HCT116 (cell line): Measurements from ENCODE around the gene PDF. TPM values are rescaled to one million over a fixed set of nuclear protein-coding genes. Genes with fewer than 3 reads are reported as not detected.
"Not testable (repeated sequence)": the region's sequence is repeated elsewhere in the genome, so short reads cannot be mapped to it uniquely, and the experiment has no call there.

ENCODE experiments used
- ATAC-seq: fragments of 200-7000 bp; cut with Tn5 transposase; 2 replicates; pipeline ENCODE4 v1.9.1; 2020; ENCODE audit warnings: mild to moderate bottlenecking, moderate library complexity
- BruUV-seq: library from RNA; stranded (reverse); fragments of 400-500 nt; replicated peaks from 2 replicates; lab custom pipeline; 2021; lab: Mats Ljungman, UMichigan
- CTCF ChIA-PET: fragments of 300-600 bp; sonication (Branson Sonifier 250); formaldehyde crosslinking; loops from one replicate; lab custom pipeline; 2021; ENCODE audit warnings: antibody characterized with exemption; lab: Charles Lee
- POLR2A ChIA-PET: fragments of 300-600, 350-600 bp; sonication (Branson Sonifier 250); formaldehyde crosslinking; loops from one replicate; lab custom pipeline; 2021; ENCODE audit warnings: antibody characterized with exemption; lab: Charles Lee
- RAD21 ChIA-PET, 2 experiments: fragments of 300-600 bp; sonication (Branson Sonifier 250); formaldehyde crosslinking; loops; one replicate each; lab custom pipeline; 2023; ENCODE audit warnings: low total read pairs in 2 of 2; ENCODE audit not compliant: uncharacterized antibody in 2 of 2, unreplicated experiment in 2 of 2, low non-redundant PET in 1 of 2; lab: Charles Lee
- DNase-seq: peaks from one replicate; pipeline ENCODE4 v3.0.0-alpha.2; 2010; ENCODE audit warnings: low read depth, low spot score
- H2AFZ ChIP-seq: fragments of 200-600 bp; shearing (Covaris generic), sonication (generic); 2 replicates; pipeline ENCODE4 v1.6.1; 2017; ENCODE audit warnings: low read depth, mixed run types, mixed read lengths, antibody characterized with exemption, low read length; ENCODE audit not compliant: poor library complexity, severe bottlenecking
- H3K27ac ChIP-seq: 2 replicates; pipeline ENCODE4 v1.5.1; 2012; ENCODE audit warnings: low read depth, low read length
- H3K27me3 ChIP-seq: fragments of 200-600 bp; sonication (generic); 2 replicates; pipeline ENCODE4 v1.6.1; 2016; ENCODE audit warnings: mixed run types, low read length, mixed read lengths; ENCODE audit not compliant: insufficient read depth
- H3K36me3 ChIP-seq, 2 experiments: fragments of 200-500 bp in 1 of 2; fragments of 200-600 bp in 1 of 2; sonication (Bioruptor generic) in 1 of 2; sonication (generic) in 1 of 2; 2 replicates each; pipeline versions ENCODE4 v1.5.1 to v1.6.1; 2014 to 2016; ENCODE audit warnings: low read length in 2 of 2, inconsistent platforms in 1 of 2, mixed read lengths in 1 of 2, mixed run types in 1 of 2; ENCODE audit not compliant: insufficient read depth in 2 of 2, control insufficient read depth in 1 of 2
- H3K4me1 ChIP-seq, 2 experiments: fragments of 200-600 bp in 1 of 2; sonication (generic) in 1 of 2; 2 replicates each; pipeline versions ENCODE4 v1.5.1 to v1.6.1; 2012 to 2017; ENCODE audit warnings: low read length in 2 of 2, inconsistent platforms in 1 of 2, mild to moderate bottlenecking in 1 of 2, mixed read lengths in 1 of 2, mixed run types in 1 of 2, moderate library complexity in 1 of 2; ENCODE audit not compliant: insufficient read depth in 2 of 2, control insufficient read depth in 1 of 2
- H3K4me2 ChIP-seq: fragments of 200-600 bp; sonication (generic); 2 replicates; pipeline ENCODE4 v1.6.1; 2017; ENCODE audit warnings: mixed run types, low read length, mixed read lengths
- H3K4me3 ChIP-seq, 2 experiments: fragments of 200-600 bp in 1 of 2; sonication (generic) in 1 of 2; replicated peaks in 1 of 2; 2 replicates each; pipeline ENCODE4 v1.5.1; 2011 to 2016; ENCODE audit warnings: low read length in 2 of 2, control low read depth in 1 of 2, low read depth in 1 of 2, mild to moderate bottlenecking in 1 of 2, mixed read lengths in 1 of 2, mixed run types in 1 of 2
- H3K79me2 ChIP-seq: fragments of 200-600 bp; sonication (generic); 2 replicates; pipeline ENCODE4 v1.6.1; 2017; ENCODE audit warnings: mild to moderate bottlenecking, mixed run types, low read length, moderate library complexity, mixed read lengths; ENCODE audit not compliant: insufficient read depth
- H3K9ac ChIP-seq: fragments of 200-600 bp; sonication (generic); 2 replicates; pipeline ENCODE4 v1.6.1; 2016; ENCODE audit warnings: low read length, mixed read lengths
- H3K9me2 ChIP-seq: fragments of 200-600 bp; sonication (generic), shearing (Covaris generic); 2 replicates; pipeline ENCODE4 v1.6.1; 2017; ENCODE audit warnings: mixed run types, mild to moderate bottlenecking, moderate library complexity; ENCODE audit not compliant: insufficient read depth
- H3K9me3 ChIP-seq, 2 experiments: fragments of 200-500 bp in 1 of 2; fragments of 200-600 bp in 1 of 2; sonication (Bioruptor generic) in 1 of 2; sonication (generic) in 1 of 2; 2 replicates each; pipeline ENCODE4 v1.6.1; 2014 to 2017; ENCODE audit warnings: low read length in 2 of 2, mixed read lengths in 2 of 2, inconsistent platforms in 1 of 2, low read depth in 1 of 2, mild to moderate bottlenecking in 1 of 2, mixed run types in 1 of 2, moderate library complexity in 1 of 2; ENCODE audit not compliant: control insufficient read depth in 1 of 2, insufficient read depth in 1 of 2
- H4K20me1 ChIP-seq: fragments of 200-600 bp; sonication (generic), shearing (Covaris generic); 2 replicates; pipeline ENCODE4 v1.6.1; 2017; ENCODE audit warnings: mixed run types, mild to moderate bottlenecking, moderate library complexity; ENCODE audit not compliant: insufficient read depth
- CBX3 ChIP-seq: IDR thresholded peaks from 2 replicates; pipeline ENCODE4 v1.6.1; 2012; ENCODE audit warnings: low read depth
- CEBPB ChIP-seq: IDR thresholded peaks from 2 replicates; pipeline ENCODE4 v1.6.1; 2012; ENCODE audit warnings: low read depth
- EGR1 ChIP-seq: IDR thresholded peaks from 2 replicates; pipeline ENCODE4 v1.6.1; 2012; ENCODE audit warnings: low read depth
- EZH2phosphoT487 ChIP-seq: fragments of 200-600 bp; IDR thresholded peaks from 2 replicates; pipeline ENCODE4 v1.6.1; 2018; ENCODE audit warnings: antibody characterized with exemption, borderline replicate concordance
- FOSL1 ChIP-seq: IDR thresholded peaks from 2 replicates; pipeline ENCODE4 v1.6.1; 2012; ENCODE audit warnings: low read depth
- JUND ChIP-seq: IDR thresholded peaks from 2 replicates; pipeline ENCODE4 v1.6.1; 2012
- MAX ChIP-seq: IDR thresholded peaks from 2 replicates; pipeline ENCODE4 v1.6.1; 2012
- POLR2A ChIP-seq: IDR thresholded peaks from 2 replicates; pipeline ENCODE4 v1.7.0; 2011; ENCODE audit warnings: borderline replicate concordance; ENCODE audit not compliant: insufficient read depth, insufficient read length; ENCODE audit errors: extremely low read depth
- REST ChIP-seq: IDR thresholded peaks from 2 replicates; pipeline ENCODE4 v1.6.1; 2012; ENCODE audit warnings: low read depth
- SP1 ChIP-seq: IDR thresholded peaks from 2 replicates; pipeline ENCODE4 v1.6.1; 2012; ENCODE audit warnings: low read depth
- SRF ChIP-seq: IDR thresholded peaks from 2 replicates; pipeline ENCODE4 v1.6.1; 2012; ENCODE audit warnings: low read depth
- TCF7L2 ChIP-seq: IDR thresholded peaks from 2 replicates; pipeline ENCODE4 v1.7.0; 2011; ENCODE audit warnings: borderline replicate concordance, inconsistent platforms; ENCODE audit not compliant: insufficient read depth, insufficient read length; ENCODE audit errors: extremely low read depth
- ZBTB33 ChIP-seq: IDR thresholded peaks from 2 replicates; pipeline ENCODE4 v1.6.1; 2011; ENCODE audit warnings: mild to moderate bottlenecking, low read length, moderate library complexity; ENCODE audit not compliant: insufficient replicate concordance; ENCODE audit errors: extremely low read depth
- ZNF274 ChIP-seq: fragments of 200-500 bp; sonication (Bioruptor generic); IDR thresholded peaks from 2 replicates; pipeline ENCODE4 v1.6.1; 2014; ENCODE audit warnings: mild to moderate bottlenecking, low read depth, low read length, inconsistent platforms
- intact Hi-C: fragments of 100-400 bp; cut with micrococcal nuclease; formaldehyde crosslinking; loops from 2 replicates; pipeline ENCODE4 v1.10.0; 2022
- total RNA-seq: library from RNA; stranded (reverse); gene quantifications from one replicate; pipeline ENCODE4 v1.2.1, GENCODE V29; 2021; ENCODE audit not compliant: unreplicated experiment
- TF ChIP-seq, protein P1 (sequence below), 3 experiments: fragments of 200-600 bp in 1 of 3; sonication (generic) in 1 of 3; IDR thresholded peaks in 2 of 3; conservative IDR thresholded peaks in 1 of 3; 2 replicates each; pipeline ENCODE4 v1.5.1; 2012 to 2017; ENCODE audit warnings: low read depth in 2 of 3, low read length in 2 of 3, antibody characterized with exemption in 1 of 3, borderline replicate concordance in 1 of 3, control low read depth in 1 of 3, mild to moderate bottlenecking in 1 of 3, mixed read lengths in 1 of 3, mixed run types in 1 of 3, moderate library complexity in 1 of 3; ENCODE audit not compliant: insufficient read depth in 1 of 3

The PDF gene
- total RNA-seq, 1 experiment from 2014 or later = 33.9 TPM

DNA sequence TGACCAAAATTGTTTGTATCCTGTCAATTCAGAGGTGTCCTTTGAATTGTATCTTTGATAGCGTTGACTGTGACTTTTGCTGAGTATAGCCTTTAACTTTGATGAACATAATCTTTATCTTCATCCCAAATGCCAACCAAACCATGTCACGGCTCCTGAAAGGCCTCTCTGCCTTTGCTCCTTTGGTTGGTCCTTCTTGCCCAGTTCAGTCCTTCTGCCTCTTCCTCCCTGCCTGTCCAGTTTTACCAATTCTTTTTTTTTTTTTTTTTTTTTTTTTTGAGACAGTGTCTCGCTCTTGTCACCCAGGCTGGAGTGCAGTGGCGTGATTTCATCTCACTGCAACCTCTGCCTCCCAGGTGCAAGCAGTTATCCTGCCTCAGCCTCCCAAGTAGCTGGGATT lies 32.1 kb downstream of the PDF start:
- Histone ChIP-seq H3K36me3 (peaks cover 0 to 13% of the 10 kb centered on the region in 2 experiments; a peak in 2 of 4 replicates), H3K4me3 (no peak overlapping the region), H2AFZ (no peak overlapping the region), H4K20me1 (no peaks in the 10 kb centered on the region), H3K27ac (no peak overlapping the region), H3K4me1 (no peaks in the 10 kb centered on the region), H3K27me3 (no peaks in the 10 kb centered on the region), H3K4me2 (no peak overlapping the region), H3K9me2 (no peaks in the 10 kb centered on the region), H3K79me2 (no peaks in the 10 kb centered on the region), H3K9me3 (no peaks in the 10 kb centered on the region), H3K9ac (no peak overlapping the region)
- POLR2A ChIA-PET = no interaction called here
- ATAC-seq (no peak), DNase-seq (no peak)
- BruUV-seq = no TSS peak
- TF ChIP-seq CBX3 = no peak
- TF ChIP-seq ZBTB33 = no peak
- no peak for TF ChIP-seq EGR1
- TF ChIP-seq POLR2A = no peak
- no peak for TF ChIP-seq CEBPB
- no peak for TF ChIP-seq SP1
- TF ChIP-seq, protein P1, sequence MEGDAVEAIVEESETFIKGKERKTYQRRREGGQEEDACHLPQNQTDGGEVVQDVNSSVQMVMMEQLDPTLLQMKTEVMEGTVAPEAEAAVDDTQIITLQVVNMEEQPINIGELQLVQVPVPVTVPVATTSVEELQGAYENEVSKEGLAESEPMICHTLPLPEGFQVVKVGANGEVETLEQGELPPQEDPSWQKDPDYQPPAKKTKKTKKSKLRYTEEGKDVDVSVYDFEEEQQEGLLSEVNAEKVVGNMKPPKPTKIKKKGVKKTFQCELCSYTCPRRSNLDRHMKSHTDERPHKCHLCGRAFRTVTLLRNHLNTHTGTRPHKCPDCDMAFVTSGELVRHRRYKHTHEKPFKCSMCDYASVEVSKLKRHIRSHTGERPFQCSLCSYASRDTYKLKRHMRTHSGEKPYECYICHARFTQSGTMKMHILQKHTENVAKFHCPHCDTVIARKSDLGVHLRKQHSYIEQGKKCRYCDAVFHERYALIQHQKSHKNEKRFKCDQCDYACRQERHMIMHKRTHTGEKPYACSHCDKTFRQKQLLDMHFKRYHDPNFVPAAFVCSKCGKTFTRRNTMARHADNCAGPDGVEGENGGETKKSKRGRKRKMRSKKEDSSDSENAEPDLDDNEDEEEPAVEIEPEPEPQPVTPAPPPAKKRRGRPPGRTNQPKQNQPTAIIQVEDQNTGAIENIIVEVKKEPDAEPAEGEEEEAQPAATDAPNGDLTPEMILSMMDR (IDR thresholded peaks at IDR 0.05 in 2 of 3, conservative IDR thresholded peaks at IDR 0.05 in 1 of 3; ENCODE audit: borderline replicate concordance in 1 of 3, insufficient read depth in 1 of 3, low read depth in 2 of 3, low read length in 2 of 3) = no peak
- TF ChIP-seq ZNF274 = no peak
- no peak for TF ChIP-seq REST
- TF ChIP-seq MAX = no peak
- TF ChIP-seq TCF7L2 = no peak
- no peak for TF ChIP-seq EZH2phosphoT487
- TF ChIP-seq SRF = no peak
- no peak for TF ChIP-seq JUND
- TF ChIP-seq FOSL1 = no peak
- CTCF ChIA-PET = no interaction called here
- intact Hi-C loops = no loop called here
- RAD21 ChIA-PET = no interaction called here

DNA sequence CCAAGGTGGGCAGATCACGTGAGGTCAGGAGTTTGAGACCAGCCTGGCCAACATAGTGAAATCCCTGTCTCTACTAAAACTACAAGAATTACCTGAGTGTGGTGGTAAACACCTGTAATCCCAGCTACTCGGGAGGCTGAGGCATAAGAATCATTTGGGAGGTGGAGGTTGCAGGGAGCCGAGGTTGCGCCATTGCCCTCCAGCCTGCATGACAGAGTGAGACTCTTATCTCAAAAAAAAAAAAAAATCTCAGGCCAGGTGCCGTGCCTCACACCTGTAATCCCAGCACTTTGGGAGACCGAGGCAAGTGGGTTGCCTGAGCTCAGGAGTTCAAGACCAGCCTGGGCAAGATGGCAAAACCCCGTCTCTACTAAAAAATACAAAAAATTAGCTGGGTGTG lies 33.6 kb downstream of the PDF start:
- intact Hi-C loops, H3K9me2 ChIP-seq, RAD21 ChIA-PET, DNase-seq, POLR2A ChIA-PET, H4K20me1 ChIP-seq, H3K4me1 ChIP-seq, H3K79me2 ChIP-seq, H3K27ac ChIP-seq, ATAC-seq, H3K27me3 ChIP-seq, H2AFZ ChIP-seq, H3K4me3 ChIP-seq, H3K9me3 ChIP-seq, H3K9ac ChIP-seq, H3K4me2 ChIP-seq, BruUV-seq: not testable (repeated sequence)
- CTCF ChIA-PET = interaction anchor here (0.6 kb wide), 1 partner anchor 135 kb away, joined by 3 read pairs; no protein-coding TSS in a partner anchor
- H3K36me3 ChIP-seq = peaks cover 0 to 13% of the 10 kb centered on the region in 2 experiments; a peak in 2 of 4 replicates
